AG08396 (cell line): ENCODE data around the gene MYO16.
A peak's percentile ranks its signal among the peaks of the same experiment; 100 is the strongest.

Source experiments
- DNase-seq: peaks from one replicate; pipeline ENCODE4 v3.0.0; 2012; ENCODE audit warnings: low spot score, mixed read lengths

Gene MYO16

DNA sequence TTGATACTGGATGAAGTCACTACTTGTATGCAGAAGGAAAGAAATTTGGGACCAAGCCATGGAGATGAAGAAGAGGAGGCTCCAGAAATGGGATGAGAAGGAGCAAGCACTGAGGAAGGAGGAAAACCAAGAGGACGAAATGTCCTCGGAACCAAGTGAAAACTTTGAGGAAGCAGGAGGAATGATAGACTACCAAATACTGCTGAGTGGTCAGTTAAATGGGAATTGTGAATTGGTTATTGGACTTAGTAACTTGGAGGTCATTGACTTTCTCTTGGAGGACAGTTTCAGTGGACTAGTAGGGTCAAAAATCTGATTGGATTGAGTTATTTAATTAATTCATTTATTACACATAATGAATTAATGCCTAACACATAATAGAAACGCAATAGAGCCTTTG is 167.9 kb downstream of the MYO16 start:
- DNase-seq: no peak

DNA sequence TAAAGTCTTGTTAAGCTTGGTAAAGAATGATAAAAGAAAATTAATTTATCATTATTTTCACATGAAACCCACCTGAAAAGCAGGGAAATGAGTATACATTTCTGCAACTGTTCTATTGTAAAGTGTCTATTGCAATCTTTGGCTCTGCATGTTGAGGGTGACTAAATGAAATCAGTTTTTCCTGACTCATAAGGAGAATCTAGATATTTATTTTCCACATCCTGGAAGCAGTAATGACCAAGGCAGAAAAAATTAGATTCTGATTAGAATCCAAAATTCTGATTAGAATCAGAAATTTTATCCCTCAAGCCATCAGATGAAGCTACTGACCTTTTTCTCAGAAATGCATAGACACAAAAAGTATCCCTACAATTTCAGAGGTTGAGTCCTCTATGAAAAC is 178.4 kb downstream of the MYO16 start:
- DNase-seq: no peak

DNA sequence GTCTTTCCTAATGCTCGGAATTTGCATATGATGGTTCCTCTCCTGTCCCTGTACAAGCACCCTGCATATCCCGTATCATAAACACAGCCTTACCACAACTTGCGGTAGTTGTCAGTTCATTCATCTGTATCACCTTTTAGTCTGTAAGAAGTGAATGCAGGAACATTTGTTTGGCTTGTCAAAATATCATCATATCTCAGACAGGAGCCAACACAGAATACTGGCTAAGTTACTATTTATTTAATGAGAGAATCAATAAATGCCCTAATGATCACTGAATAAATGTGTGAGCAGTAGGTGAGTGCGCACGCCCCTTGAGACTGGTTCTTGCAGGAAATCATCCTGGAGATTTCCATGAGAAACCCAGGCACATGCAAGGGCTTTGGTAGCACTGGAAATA is 182.8 kb downstream of the MYO16 start:
- DNase-seq: no peak

DNA sequence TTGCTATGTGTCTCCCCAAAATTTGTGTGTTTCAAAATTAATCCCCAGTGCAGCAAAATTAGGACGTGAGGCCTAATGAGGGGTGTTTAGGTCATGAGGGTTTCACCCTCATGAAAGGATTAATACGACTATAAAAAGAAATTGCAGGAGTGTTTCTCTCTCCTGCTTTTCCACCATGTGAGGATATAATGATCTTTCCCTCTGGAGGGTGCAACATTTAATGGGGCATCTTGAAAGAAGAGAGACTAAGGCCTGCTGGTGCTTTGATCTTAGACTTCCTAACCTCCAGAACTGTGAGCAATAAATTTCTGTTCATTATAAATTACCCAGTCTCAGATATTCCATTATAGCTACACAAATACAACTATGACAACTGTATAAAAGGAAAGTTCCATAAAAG is 183.2 kb downstream of the MYO16 start:
- no peak for DNase-seq

DNA sequence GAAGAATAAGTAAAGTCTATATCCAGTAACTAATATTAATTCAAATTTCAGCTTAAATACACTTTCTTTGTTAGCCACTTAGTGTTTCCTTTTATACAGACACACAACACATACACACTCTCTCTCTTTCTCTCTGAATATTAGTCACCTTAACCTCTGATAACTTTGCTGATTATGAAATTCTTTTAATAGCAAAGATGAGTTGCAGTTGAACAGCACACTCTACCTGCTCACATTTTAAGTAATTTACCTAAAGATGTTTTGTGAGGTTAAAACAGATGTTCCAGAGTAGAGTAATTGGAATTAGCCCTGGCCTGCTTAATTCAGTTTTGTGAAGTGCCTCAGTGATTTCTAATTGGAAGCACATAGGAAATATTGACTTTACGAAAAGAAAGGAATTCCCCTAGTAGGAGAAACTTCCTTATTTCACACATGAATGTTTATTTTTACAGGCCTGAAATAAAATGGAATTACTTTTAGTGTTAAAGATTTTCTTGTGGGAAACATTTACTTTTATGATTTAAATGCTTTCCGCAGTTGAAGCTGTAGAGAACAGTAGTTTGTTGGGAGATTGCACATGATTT is 184.3 kb downstream of the MYO16 start:
- DNase-seq: no peak

DNA sequence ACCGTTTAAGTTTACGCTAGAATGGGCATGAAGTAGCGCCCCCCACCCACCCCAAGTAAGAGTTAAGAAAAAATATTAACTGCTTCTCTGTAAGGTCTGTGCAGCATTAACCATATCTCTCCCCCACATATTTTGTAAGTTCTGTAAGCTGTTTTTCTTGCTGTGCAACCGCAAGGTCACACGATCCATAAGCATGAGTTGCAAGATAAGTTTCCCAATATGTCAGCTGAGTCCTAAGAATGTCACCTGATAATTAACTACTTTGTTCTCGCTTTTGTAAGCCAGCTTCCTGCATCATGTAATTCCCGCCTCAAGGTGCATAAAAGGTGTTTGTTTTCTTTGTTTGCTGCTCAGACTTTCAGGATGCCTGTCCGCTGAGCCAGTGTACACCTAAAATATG is 187.0 kb downstream of the MYO16 start:
- DNase-seq: no peak

DNA sequence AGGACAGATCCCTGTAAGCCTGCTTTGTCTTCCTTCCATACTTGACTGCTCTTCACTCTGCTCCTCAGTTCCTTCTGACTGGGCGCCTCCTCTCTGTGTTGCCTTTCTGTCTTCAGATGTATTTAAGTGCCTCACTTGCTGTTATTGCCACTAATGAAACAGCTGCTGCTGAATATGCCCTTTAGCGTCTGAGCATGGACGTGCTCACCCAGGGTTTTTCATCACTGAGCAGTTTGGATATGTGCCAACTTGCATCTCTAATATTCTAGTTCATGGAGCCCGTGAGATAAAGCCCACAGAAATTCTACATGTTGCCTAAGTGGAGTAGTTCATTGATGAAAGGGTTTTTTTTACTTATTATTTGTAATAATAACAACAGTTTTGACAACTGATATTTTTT is 198.2 kb downstream of the MYO16 start:
- no peak for DNase-seq

DNA sequence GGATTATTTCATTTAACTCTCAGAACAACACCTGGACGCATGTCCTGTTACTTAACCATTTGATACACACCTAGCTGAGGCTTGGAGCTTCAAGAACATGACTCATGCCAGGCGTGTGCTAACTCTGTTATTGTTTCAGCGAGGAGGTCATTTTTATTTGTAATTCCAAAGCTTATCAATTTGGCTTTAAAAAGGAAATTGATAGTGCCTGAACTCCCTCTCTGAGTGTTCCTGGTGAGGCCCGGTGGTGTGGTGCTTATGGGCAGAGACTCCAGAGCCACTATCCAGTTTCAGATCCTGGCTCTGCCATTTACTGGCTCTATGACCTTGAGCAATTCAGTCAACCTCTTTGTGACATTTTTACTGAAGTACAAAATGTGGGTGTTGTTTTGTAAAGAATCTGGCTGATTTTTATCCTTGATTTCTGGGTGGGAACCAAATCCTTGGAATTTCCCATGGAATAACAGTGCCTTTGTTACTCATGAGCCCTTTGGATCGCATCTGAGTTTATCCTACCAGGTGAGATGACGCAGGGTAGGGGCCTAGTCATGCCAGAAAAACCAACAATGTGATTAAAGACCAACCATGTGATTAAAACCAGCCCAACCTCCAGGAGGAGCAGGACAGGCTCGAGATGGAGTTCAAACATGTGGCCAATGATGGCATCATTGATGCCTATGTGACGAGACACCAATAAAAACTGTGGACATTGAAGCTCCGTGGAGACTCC is 198.8 kb downstream of the MYO16 start:
- no peak for DNase-seq

DNA sequence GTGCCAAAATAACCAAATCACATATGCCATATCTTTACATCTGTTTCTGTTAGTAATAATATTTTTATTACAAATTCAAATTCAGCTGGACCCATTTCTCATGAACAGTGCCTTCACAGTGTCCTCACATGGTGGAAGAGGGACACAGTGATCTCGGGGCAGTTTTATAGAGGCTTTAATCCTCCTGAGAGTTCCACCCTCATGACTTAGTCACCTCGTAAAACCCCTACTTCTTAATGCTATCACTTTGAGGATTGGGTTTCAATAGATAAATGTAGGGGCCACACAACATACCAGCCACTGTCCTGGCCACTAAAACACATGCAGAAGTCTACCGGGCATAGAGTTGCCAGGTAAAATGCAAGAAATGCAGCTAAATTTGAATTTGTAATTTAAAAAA is 201.5 kb downstream of the MYO16 start:
- no peak for DNase-seq

DNA sequence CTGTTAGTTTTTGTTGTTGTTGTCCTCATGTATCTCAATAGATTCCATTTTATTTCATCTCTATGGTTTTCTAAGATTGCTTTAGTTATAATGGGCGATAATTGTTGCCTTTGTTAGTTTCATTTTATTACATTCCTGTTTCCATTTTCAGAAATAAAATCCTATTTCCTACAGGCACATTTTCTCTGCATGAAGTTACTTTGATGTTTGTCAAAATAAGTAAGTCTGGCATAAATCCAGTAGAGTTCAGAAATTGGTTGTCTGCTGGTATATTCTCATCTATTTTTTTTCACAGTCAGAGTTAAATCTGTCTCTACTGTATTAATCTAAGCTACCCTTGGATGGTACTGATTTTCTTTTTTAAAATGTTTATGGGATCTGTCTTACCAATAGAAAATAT is 204.1 kb downstream of the MYO16 start:
- DNase-seq: no peak

DNA sequence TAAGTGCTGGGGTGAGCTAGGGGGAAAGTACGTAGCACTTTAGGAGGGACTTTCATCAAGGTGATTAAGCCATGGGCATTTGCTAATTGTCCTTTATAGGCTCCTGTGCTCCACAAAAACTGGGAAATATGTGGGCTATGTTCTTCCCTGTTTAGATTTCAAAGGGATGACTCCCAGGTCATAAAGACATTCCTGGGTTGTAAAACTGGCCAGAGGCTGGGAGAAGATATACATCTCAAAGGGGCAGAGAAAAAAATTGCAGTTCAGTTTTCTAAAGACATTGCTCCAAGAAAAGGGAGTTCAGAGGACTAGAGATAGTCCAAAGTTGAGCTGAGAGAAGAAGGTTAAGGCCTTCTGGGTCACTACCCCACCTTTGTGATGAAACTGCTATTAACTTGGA is 204.8 kb downstream of the MYO16 start:
- no peak for DNase-seq

DNA sequence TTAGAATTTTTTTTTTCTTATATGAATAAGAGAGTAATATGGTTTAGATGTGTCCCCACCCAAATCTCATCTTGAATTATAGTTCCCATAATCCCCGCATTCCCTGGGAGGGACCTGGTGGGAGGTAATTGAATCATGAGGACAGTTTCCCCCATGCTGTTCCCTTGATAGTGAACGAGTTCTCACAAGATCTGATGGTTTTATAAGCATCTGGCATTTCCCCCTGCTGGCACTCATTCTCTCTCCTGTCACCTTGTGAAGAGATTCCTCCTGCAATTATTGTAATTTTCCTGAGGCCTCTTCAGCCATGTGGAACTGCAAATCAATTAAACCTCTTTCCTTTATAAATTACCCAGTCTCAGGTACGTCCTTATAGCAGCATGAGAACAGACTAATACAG is 205.7 kb downstream of the MYO16 start:
- no peak for DNase-seq

DNA sequence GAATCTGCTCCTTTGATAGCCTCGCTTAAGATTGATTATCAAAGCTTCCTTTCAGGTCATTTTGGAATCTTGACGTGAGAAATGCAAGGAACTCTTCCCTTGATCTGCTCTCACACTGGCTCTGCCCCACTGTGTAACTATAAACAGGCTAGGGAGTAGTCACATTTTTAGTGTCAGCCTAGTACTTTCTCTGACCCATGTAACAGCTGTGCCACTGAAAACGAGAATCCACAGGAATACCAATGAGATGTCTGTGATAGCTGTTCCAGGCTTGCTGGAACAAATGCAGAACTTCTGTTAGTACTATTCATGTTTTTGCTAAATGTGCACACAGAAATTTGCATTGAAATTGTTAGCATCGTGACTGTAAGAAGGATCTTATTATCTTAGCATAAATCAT is 221.3 kb downstream of the MYO16 start:
- no peak for DNase-seq

DNA sequence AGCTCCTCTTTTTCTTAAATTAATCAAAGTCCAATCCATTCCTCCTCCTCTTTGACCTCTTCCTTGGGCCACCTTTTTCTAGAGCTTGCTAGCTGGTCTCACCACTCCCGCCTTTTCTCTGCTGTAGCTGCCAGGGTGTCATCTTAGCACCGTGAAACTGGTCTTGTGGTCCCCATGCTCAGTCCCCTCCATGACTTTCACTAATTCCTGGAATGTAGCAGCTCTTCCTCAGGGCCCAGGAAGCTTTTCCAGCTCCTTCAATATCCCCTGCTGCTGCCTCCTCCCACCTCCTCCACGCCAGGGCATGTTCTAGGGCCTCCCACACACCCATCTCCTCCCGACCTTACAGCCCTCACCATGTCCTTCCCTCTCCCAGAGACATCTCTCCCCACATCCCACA is 222.2 kb downstream of the MYO16 start:
- no peak for DNase-seq

DNA sequence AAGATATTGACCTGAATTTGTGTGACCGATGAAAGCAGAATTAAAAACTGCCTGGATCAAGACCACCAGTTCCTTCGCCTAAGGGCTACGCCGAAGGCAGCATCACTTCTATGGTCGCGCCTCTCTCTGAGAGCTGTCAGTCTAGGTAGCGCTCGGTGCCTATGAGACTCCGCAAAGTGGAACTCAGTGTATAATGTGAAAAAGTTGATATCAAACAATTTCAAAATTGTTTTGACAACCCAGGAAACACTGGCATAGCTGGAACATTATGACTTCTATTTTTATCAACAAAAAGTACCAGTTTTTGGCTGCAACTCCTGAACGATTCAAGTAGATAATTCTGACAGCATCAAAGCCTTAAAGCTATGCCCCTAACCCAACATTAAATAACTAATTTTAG is 223.6 kb downstream of the MYO16 start:
- DNase-seq: no peak

DNA sequence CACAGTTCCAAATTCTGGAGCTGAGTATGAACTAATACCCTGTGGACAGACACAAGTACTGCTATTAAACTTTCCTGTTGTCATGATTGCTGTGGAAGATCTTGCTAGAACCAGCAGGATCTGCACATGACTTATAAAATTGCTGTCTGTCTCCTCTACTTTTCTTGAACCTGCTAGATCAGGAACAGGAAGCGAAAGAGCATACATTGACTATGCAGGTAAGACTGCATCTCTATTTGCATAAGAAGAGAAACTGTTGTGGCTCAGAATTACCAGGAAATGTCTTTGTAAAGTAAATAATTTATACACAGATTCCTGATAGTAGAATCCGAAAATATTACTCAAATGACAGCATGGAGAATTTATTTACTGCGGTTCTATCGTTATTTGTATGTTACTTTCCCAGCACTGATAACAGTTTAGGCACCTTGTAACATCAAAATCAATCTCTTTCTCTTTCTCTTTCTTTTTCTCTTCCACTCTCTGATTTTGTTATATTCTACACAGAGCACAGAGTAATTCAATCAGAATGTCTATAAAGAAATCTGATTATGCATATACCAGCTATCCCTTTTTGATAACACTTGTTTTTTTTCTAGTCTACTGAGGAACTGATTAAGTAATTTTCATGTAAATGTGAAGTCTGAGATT is 226.5 kb downstream of the MYO16 start:
- no peak for DNase-seq

DNA sequence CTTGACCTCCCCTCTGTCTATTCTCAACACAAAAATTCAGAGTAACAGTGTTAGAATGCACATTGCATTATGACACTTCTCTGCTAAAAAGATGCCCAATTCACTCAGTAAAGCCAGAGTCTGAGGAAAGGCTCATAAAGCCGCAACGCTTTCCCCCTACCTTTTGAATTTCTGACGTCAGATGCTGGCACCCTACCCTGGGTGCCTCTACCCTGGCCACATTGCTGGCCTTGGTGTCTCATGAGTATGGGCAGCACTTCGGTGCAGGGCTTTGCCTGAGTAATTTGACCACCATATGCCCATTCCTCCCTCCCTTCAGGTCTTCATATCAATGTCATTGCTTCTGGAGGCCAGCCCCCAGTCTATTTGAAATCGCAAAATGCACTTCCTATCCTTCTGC is 229.3 kb downstream of the MYO16 start:
- DNase-seq: no peak

DNA sequence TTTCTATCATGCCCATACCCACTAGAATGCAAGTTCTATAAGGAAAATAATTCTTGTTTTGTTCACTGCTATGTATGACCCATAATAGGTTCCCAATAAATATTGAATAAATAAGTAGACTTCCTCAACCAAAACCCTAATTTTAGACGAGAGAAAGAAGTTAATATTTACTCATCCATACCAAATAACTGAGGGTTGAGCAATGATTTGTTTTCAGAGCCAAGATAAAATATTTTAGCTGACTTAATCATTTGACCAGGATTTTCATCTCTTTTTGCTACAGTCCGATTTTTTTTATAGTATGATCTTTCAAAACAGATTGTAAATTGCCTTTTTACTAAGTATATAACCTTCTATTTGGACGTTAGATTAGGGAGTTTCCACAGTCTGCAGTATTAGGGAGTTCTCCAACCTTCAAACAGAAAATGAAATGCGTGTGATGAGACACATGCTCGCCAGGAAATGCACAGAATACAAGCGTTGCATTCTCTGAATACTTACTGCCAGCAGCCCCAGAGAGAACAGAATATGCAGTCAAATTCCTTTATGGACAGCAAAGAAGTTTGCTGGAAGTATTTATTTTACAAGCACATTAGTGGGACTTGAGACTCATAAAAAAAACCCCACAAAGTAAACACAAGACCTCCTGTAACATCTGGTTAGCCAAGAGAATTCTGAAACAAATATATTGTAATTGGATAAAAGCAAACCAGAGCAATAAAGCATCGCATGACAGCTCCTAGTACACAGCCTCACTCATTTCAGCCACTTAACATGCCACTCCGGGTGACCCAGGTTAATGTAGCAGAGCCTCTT is 230.0 kb downstream of the MYO16 start:
- peak; percentile 18 for DNase-seq

DNA sequence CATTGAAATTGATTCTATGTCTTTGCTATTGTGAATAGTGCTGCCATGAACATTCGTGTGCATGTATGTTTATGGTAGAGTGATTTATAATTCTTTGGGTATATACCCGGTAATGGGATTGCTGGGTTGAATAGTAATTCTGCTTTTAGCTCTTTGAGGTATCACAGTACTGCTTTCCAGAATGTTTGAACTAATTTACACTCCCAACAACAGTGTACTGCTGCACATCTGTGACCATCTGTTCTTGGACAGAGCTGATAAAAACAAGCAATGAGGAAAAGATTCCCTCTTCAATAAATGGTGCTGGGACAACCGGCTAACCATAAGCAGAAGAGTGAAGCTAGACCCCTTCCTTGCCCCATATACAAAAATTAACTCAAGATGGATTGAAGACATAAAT is 231.0 kb downstream of the MYO16 start:
- no peak for DNase-seq

DNA sequence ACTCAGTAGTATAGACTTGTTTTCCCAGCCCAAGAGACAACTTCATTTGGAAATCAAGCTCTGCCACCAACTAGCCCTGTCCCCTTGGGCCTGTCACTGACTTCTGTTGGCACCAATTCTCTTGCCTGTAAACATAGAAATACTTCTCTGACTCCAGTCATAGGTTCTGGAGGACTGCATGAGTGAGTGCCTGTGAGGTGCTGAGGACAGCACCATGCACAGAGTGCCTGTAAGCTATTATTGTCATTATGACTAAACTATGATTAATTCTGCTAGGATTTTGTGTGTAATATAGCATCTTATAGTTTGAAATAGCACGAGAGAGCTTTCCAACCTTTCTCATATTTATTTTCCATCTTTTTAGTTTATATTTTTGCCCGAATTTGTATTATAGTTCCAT is 247.9 kb downstream of the MYO16 start:
- peak; percentile 31 for DNase-seq

DNA sequence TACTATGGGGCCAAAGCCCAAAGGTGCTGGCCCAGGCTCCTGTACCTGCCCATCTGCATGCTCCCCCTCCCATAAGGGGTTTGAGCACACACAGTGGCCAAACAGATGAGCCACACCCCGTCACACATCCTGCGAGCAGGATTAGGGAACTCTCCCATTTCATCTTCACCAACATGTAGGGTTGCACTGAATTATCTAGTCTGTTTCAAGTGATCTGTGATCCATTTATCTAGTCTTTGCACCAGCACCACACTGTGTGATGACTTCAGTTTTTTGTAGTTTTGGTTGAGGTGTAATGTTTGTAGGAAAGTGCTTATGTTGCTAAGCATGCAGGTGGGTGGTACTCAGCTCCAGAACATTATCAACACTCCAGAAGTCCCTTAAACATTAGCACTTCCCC is 249.3 kb downstream of the MYO16 start:
- no peak for DNase-seq

DNA sequence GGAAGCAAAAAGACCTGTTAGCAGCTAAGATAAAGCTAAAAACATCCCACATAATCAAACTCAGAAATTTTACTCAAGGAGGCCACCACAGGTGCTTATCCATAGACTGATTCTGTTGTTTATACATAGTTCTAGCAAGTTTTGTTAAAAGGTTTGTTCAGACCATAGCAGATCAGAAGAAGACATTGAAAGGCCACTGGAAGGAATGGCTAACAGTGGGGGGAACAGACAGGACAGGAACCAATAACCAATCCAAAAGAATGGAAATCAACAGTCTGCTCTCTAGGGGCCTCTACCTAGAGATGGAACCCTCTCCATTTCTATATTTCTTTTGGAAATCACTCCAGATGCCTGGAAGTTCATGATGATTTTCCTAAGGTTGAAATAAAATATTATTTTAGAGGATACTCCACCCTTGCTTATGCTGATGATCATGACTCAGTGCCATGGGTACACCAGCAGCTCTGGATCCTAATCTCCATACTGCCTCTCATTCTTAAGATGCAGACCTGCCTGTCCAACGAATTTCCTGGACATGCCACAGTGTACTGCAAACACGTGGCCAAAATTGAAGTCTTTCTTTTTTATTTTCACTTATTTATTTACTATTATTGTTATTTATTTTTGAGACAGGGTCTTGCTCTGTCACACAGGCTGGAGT is 260.0 kb downstream of the MYO16 start:
- DNase-seq: no peak
